Measurements from ENCODE around the gene SENP1.
"Not testable (repeated sequence)": the region's sequence is repeated elsewhere in the genome, so short reads cannot be mapped to it uniquely, and the experiment has no call there.

Gene SENP1

DNA sequence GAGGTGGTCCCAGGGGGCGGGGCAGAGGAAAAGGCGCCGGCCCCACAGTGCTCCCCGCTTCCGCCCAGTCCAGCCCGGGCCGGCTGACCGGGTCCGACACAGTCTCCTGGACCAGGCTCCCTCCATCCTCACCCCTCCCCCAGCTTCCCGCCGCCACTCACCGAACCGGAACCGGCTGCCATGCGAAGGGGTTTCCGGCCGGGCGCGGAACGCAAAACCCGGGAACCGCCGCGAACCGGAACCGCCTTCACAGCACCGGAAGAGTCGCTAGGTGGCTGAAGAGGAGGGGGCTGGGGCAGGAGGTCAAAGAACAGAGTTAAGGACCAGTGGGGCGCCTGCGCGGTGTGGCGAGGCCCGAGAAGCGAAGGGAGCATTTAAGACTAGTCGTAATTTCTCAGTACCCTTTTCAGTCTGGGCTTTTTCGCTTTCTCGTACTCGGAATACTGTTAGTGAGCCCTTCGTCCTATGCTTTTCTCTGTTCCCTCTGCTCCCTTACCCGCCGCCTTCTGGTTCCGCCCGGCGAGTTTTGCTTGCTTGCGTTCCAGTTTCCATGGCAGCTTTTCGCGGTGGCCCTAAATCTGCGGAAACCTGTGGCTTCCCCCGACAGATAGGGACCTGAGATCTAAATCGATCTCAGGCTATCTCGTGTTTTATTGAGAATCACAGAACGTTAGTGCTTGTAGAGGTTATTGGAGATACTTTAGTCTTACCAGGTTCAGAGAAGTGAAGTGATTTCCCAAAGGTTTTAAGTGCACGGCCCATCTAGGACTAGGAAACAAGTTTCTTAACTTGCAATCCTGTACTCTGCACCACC lies at the start of gene SENP1:
SENP1 (minus strand) TSS at position 213 of the 814 bp plus-strand sequence. CDS start 4,607 bp downstream, outside the sequence.
- DNase-seq (ENCODE audit: low spot score): peak; percentile 91

DNA sequence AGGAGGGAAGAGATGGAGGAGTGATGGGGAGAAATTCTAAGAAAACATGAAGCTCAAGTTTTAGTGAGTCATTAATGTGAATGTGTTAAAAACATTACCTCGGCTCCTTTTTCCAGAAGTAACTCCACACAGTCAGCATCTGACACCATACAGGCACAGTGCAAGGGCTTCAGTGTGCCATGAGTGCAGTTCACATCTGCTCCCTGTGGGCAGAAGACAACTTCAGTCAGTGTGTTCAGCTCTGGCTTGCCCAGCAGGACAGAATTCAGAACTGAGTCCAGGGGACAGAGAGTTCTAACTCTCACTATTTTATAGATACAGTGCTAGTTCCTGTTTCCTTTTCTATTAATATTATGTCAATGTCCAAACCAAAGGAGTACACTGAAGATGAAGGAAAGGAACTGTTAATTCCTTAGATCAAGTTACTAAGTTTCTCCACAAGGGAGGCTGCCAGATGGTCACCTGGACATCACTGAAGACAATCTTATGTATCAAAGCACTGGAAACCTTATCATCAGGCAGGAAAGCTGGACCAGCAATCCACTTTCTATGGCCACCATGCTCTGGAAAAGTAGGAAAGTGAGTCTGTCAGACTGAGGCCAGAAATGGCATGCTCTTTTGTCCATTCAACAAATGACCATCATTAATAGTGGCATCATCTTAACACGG lies 45.4 kb upstream of the SENP1 start:
- no peak for DNase-seq (ENCODE audit: low spot score)

DNA sequence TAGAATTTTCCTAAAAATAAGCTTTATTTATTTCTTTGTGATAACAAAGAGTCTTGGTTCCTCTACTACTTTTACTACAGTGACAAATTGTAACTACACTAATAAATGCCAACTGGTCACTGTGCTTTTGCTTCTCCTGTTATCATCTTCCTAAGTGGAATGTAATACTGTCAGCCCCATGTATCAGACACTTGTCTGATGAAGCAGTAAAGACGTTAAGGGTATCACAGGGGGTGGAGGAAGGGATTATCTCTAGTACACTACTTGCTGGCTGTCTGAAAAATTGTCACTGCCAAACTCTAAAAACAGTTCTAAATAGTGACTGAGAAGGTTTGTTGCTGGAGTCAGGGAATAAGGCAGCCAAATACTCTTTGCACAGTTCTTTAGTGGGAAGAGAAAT lies 40.1 kb upstream of the SENP1 start:
- DNase-seq (ENCODE audit: low spot score): no peak

DNA sequence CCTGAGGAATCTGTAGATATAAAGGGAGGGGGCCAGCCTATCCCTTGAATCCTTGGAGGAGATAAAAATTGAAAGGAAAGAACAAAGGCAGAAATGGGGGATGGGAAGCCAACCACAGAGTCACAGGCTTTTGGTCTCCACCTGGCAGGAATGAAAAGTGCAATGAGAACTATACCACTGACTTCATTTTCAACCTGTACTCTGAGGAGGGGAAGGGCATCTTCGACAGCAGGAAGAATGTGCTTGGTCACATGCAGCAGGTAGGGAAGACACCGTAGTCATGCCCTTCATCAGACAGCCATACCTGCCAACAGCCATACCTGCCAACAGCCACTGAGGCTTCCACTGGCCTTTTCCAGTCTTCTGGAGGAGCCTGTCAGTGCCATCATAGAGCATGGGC lies 38.0 kb upstream of the SENP1 start:
- no peak for DNase-seq (ENCODE audit: low spot score)

DNA sequence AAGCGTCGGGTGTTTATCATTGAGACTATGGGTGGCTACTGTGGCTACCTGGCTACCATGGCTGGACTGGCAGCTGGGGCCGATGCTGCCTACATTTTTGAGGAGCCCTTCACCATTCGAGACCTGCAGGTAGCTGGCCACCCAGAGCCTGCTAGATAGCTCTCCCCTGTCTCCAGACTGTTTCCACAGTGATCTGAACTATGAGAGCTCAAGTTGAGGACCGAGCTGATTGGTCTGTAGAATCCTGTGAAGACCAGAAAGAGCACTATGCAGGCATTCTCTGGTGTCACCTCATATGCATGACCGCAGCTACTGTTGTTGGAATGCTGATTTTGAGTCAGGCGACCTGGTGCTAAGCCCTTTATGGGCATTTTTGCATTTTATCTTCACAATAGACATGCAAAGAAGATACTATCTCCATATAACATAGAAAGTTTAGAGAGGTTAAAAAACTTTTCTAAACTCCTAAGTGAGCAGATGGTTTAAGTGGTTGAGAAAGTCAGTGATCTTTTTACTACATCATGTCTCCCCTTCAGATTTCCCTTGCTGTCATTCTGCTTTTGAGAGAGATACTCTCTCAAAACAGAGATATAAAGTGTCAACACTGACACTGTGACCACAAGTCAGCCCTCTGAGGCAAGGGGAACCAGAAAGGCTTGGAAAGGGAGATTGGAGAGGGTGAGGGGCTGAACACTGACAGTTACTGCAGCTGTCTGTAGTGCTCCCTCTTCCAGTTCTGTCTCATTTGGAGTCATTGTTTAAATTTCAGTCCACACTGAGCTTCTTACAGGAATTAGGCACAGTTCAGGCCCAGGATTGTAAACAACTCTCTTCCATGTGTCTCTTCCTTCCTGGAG lies 37.2 kb upstream of the SENP1 start:
- DNase-seq (ENCODE audit: low spot score): no peak

DNA sequence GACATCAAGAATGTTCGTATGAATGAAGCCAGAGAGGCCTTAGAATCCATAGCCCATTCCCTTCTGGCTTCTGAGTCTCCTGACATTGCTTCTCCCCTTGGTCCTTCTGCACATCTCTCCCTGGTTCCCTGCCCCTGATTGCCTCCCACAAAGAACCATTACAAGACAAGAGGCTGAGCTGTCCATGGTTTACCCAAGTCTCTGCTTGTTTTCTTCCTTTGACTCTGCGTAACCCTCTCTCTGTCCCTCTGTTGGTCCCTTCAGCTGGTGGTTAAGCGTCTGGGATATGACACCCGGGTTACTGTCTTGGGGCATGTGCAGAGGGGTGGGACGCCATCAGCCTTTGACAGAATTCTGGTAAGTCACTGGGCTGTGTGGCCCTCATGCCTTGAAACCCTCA lies 29.1 kb upstream of the SENP1 start:
- no peak for DNase-seq (ENCODE audit: low spot score)

DNA sequence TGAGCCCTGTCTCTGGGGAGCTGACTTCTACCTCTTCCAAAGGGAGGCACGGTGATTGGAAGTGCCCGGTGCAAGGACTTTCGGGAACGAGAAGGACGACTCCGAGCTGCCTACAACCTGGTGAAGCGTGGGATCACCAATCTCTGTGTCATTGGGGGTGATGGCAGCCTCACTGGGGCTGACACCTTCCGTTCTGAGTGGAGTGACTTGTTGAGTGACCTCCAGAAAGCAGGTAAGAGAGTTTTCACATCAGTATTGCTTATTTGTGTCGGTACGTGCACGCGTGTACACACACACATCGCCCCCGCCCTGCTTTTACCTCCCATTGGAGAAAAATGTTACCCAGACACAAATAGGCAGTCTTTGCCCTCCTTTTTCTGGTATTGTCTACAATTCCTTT lies 26.9 kb upstream of the SENP1 start:
- no peak for DNase-seq (ENCODE audit: low spot score)

DNA sequence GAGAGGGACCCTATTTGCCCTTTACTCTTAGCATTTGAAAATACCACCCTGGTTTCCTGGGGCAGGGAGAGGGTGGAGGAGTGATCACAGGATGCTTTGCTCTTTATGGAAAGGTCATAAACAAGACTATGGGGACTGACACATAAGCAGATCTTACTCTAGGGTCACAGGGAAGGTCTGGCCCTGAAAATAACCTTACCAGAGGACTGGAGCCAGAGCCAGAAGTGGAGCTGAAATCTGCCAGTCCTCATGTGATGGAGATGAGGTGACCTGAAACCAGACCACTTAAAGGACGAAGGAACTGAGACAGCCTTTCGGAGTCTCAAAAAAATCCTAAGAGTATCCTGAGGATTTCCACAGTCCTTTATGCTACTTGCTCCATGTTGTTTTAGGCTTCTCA lies 25.6 kb upstream of the SENP1 start:
- no peak for DNase-seq (ENCODE audit: low spot score)

DNA sequence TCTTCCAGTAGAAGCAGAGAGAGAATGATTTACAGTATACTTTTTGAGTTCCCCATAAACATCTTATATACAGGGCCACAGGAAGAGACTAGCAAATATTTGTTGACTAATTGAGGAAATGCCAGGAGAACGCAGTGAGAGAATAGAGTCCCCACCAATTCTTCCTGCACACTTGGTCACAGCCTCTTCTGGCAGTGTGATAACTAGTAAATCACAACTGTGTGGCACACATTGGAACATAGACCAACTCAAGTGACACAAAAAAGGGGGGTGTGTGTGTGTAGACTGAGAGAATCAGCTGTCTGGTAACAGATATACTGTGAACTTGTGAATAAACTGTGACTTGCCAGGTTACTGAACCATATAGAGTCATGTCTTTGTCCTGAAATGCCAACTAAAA lies 23.5 kb upstream of the SENP1 start:
- DNase-seq (ENCODE audit: low spot score): no peak

DNA sequence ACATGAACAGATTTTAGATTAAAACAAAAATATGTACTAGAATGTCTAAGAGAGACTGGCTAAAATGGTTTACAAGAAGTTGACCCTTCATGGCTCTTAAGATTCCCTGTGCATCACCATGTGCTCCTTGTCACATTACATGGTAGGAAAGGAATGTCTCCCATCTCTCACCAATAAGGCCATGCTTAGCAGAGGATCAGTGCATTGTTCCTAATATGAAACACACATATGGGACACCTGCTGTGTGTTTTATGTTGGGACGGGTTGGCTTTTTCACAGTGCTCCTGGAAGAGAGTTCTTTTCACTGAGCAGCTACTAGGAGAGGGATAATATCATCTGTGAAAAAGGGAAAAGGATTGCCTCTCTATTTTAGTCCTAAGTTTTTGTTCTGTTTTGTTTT lies 22.9 kb upstream of the SENP1 start:
- DNase-seq (ENCODE audit: low spot score): no peak

DNA sequence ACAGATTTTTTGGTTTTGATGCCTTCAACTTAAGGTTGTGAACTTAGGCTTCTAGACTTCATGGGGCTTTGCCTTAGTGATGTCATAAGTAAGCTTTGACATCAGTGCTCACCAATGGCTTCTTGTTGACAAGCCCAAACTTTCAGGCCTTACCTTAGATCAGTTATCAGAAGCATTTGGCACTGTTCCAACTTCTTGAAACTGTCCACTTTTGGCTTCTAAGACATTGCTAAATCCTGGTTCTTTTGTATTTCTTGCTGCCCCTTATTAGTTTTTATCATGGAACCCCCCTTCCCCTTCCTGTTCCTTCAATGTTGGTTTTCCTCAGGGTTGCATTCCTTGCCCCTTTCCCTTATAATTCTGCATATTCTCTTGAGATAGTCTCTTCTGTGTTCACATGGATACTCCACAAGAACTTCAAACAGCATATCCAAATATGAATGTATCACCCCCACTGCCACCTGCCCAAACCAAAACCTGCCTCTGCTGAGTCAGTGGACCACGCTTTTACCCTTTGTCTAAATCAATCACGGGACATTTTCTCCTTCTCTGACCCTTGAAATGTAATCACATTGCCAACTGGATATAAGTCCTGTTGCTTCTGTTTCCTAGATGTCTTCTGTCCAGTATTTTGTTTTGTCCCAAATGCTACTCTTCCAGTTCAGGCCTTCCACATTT lies 21.2 kb upstream of the SENP1 start:
- DNase-seq (ENCODE audit: low spot score): no peak

DNA sequence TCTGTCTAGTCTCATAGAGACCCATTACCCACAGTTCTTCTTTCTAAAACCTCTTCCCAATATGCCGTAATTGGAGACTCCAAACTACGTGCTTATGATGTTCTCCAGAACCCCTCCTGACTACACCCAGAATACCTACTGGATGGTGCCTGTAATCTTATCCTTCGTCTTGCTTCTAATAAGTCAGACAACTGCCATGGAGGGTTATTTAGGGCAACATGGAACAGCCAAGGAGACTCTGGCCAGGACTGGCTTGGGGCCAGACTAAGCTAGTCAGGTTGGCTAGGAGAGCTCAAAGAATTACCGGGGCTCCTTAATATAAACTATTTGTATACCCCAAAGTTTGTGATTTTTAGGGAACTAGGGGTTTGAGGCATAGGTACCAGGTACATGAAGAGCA lies 20.1 kb upstream of the SENP1 start:
- no peak for DNase-seq (ENCODE audit: low spot score)

DNA sequence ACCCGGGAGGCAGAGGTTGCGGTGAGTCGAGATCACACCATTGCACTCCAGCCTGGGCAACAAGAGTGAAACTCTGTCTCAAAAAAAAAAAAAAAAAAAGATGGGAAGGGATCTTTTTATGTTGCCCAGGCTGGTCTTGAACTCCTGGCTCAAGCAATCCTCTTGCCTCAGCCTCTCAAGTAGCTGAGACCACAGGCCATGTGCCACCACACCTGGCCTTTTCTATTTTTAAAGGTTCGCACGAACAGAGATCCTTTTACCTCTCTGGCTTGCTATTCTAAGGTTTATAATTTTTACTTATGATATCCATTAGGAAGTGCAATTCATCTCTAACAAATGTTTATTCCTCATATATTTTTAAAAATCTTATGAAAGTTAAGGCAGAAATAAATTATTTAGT lies 19.7 kb upstream of the SENP1 start:
- not testable (repeated sequence) for DNase-seq (ENCODE audit: low spot score)

DNA sequence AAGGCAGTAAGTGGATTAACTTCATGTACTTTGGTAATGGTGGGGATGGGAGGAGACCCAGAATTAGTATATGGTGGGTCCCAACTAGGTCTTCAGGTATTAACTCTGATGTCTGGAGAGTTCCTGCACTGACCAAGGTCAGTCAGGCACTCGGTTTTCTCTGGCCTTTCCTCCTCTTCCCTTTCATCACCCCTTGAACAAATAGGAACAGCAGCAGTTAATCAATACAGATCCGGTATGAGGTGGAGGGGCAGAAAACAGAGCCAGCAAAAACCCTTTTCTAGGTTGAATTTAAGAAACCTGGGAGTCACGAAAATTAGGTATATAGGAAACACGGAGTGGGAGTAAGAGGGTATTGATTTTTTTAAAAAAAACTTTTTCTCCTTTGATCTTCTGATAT lies 17.3 kb upstream of the SENP1 start:
- no peak for DNase-seq (ENCODE audit: low spot score)

DNA sequence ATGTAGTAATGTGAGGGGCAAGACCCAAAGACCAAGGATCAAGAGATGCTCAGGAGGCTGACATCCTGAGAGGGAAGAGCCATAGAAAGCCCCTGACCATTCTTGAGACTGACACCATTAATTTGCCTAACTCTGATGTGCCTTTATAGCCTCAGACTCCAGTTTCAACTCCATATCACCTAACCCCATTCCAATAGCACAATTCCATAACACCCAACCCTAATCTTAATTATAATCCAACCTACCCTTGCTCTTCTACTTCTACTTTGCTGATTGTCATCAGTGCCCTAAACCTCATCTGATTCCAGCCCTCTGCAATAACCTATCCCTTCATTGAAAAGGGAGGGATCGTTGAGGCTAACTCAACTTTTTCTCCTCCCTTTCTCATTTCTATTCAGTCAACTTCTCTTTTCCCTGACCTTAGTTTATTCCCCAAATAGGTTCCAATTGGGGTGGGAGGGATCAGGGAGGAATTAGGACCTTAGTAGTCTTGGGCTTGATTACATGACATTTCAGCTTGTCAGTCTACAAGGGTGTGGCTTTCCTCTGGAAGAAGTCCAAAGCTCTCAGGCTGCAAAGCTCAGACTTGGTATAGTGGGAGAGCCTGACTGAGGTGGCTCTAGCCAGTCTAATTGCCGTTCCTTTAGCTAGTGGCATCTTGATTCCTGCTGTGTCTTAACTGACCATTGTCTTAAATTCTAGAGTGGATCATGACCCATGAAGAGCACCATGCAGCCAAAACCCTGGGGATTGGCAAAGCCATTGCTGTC lies 16.4 kb upstream of the SENP1 start:
- DNase-seq (ENCODE audit: low spot score): no peak

DNA sequence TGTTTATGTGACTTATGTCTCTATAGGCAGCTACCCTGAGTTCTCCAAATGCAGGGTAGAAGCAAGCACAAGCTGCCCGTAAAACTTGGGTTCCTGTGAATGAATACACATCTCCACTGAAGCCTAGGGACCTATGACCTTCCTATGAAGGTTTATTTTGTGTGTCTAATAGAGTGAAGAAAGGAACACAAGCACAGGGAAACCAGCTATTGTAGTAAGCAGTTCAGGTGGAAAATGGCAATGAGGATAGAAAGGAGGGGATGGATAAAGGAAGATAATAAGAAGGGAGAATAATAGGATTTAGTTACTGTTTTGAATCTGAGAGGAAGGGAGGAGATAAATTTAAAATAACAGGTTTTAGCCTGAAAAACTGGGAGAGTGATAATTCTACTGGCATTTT lies 15.6 kb upstream of the SENP1 start:
- no peak for DNase-seq (ENCODE audit: low spot score)

DNA sequence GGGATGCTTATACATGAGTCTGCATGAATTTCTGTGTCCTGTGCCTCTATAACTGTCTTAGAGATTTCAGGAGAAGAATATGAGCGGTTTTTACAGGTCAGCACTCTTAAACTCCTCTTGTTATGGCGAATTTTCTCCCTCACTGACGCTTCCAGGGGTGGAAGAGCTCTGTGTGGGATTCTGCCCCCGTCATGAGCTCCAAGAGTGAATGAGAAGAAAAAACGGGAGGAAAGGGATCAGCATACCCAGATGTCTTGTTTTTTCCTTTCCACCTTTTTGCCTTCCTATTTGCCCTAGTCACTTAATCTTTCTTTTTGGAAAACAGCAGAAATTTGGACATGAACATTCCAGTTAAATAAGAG lies 13.9 kb upstream of the SENP1 start:
- no peak for DNase-seq (ENCODE audit: low spot score)

DNA sequence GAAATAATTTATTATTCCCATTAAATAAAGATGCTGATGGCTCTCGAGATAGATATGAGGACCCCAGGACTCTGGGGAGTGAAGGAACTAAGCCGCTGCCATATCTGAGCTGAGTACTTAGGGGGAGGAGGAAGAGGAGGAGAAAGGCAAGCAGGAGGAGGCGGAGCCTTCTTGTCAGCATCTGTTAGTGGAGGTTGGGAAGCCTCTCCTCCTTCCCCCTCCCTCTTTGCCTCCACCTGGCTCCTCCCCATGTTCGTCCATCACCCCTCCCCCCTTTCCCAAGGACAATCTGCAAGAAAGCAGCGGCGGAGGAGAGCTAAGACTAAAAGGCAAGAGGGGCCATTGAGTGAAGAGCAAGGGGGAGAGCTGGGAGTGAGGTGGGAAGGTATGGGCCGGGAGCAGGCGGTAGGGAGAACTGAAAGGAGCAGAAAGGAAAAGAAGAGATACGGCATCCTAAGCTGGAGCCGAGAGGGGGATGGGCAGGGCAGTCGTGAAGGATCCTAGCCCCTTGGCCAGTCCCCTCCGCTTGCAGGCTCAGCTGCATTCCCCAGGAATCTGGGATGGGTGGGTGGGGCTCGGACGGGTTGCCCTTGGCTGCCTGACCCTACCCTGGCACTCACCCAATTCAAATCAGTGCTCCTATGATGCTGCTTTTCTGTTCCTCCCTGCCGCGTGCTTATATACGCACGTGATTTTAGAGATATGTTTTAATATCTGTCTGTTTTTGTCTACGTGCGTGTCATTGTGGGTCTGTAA lies 13.4 kb upstream of the SENP1 start, which contains the start of gene PFKM:
PFKM (plus strand) TSS at position 287 of the 756 bp plus-strand sequence. CDS start 3,411 bp downstream, outside the sequence.
- peak; percentile 90 for DNase-seq (ENCODE audit: low spot score)

DNA sequence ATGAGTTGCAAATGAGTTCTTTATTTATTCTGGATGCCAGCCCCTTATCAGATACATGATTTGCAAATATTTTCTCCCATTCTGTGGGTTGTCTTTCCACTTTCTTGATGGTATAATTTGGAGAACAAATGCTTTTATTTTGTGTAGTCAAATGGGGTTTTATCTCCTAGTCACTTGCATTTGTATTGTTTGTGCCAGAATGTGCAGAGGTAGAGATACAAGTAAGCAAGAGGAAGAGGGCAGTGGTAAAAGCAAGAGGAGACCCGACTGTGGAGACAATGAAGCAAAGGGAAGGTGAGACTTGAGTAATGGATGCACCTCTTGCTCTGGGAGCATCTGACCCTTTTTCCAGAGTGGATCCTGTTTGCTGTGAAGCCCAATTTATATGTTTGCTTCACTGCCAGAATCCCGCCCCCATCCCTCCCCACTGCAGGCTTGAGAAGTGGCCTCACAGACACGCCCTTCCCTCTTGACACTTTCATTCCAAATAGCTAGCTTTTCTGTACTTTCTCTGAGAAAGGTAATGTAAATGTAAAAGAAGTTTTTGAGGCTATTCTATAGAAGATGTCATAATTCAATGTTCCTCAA lies 12.5 kb upstream of the SENP1 start:
- DNase-seq (ENCODE audit: low spot score): no peak

DNA sequence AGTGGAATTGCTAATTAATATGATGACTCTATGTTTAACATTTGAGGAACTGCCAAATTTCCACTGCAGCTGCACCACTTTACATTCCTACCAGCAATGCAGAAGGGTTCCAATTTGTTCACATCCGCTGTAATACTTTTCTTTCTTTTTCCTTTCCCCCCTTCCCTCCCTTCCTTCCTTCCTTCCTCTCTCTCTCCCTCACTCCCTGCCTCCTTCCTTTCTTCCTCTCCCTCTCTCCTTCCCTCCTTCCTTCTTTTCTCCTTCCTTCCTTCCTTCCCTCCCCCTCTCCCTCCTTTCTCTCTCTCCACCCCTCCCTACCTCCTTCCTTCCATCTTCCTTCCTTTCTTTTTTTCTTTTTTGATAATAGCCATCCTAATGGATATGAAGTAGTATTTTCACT lies 10.1 kb upstream of the SENP1 start:
- no peak for DNase-seq (ENCODE audit: low spot score)
